GM23248 (cell line): ENCODE results near the gene SIX6. TPM values are rescaled to one million over a fixed set of nuclear protein-coding genes. Genes with fewer than 3 reads are reported as not detected.

Experiments used
- DNase-seq: peaks from one replicate; pipeline ENCODE4 v3.0.0-alpha.2; 2015
- H2AFZ ChIP-seq: fragments of 200-600 bp; sonication (generic); 2 replicates; pipeline ENCODE4 v1.6.1; 2016; ENCODE audit warnings: antibody characterized with exemption
- H3F3A ChIP-seq: fragments of 200-600 bp; sonication (generic); 2 replicates; pipeline ENCODE4 v1.6.1; 2016; ENCODE audit warnings: mild to moderate bottlenecking, antibody characterized with exemption, mixed run types; ENCODE audit not compliant: insufficient read depth
- H3K27ac ChIP-seq: fragments of 200-600 bp; sonication (generic); 2 replicates; pipeline ENCODE4 v1.5.1; 2016; ENCODE audit warnings: mild to moderate bottlenecking
- H3K27me3 ChIP-seq: fragments of 200-600 bp; sonication (generic); replicated peaks from 2 replicates; pipeline ENCODE4 v1.6.1; 2016; ENCODE audit warnings: mild to moderate bottlenecking; ENCODE audit not compliant: insufficient read depth
- H3K36me3 ChIP-seq: fragments of 200-600 bp; sonication (generic); 2 replicates; pipeline ENCODE4 v1.6.1; 2016; ENCODE audit warnings: low read depth, mild to moderate bottlenecking
- H3K4me1 ChIP-seq: fragments of 200-600 bp; sonication (generic); 2 replicates; pipeline ENCODE4 v1.6.1; 2016; ENCODE audit warnings: mild to moderate bottlenecking; ENCODE audit not compliant: insufficient read depth
- H3K4me2 ChIP-seq: fragments of 200-600 bp; sonication (generic); one replicate; pipeline ENCODE4 v1.6.1; 2016; ENCODE audit warnings: mild to moderate bottlenecking; ENCODE audit not compliant: unreplicated experiment
- H3K4me3 ChIP-seq: fragments of 200-600 bp; sonication (generic); 2 replicates; pipeline ENCODE4 v1.5.1; 2016; ENCODE audit warnings: mild to moderate bottlenecking
- H3K79me2 ChIP-seq: fragments of 200-600 bp; sonication (generic); 2 replicates; pipeline ENCODE4 v1.6.1; 2016; ENCODE audit warnings: mild to moderate bottlenecking; ENCODE audit not compliant: insufficient read depth
- H3K9ac ChIP-seq: fragments of 200-600 bp; sonication (generic); 2 replicates; pipeline ENCODE4 v1.6.1; 2016; ENCODE audit warnings: mild to moderate bottlenecking
- H3K9me2 ChIP-seq: fragments of 200-600 bp; sonication (generic); 2 replicates; pipeline ENCODE4 v1.6.1; 2016; ENCODE audit warnings: mixed run types, mild to moderate bottlenecking, moderate library complexity; ENCODE audit not compliant: insufficient read depth
- H3K9me3 ChIP-seq: fragments of 200-600 bp; sonication (generic); one replicate; pipeline ENCODE4 v1.6.1; 2017; ENCODE audit warnings: low read depth
- H4K20me1 ChIP-seq: fragments of 200-600 bp; sonication (generic); 2 replicates; pipeline ENCODE4 v1.6.0; 2016; ENCODE audit not compliant: insufficient read depth
- EZH2 ChIP-seq: fragments of 200-600 bp; sonication (generic); IDR thresholded peaks from 2 replicates; pipeline ENCODE4 v1.6.1; 2018; ENCODE audit warnings: antibody characterized with exemption, mild to moderate bottlenecking; ENCODE audit not compliant: insufficient read depth, poor library complexity, severe bottlenecking
- EZH2phosphoT487 ChIP-seq: fragments of 200-600 bp; sonication (generic); IDR thresholded peaks from 2 replicates; pipeline ENCODE4 v1.6.1; 2018; ENCODE audit warnings: antibody characterized with exemption, moderate library complexity, mild to moderate bottlenecking, low read depth; ENCODE audit not compliant: insufficient read depth
- WGBS, 2 experiments: methylation state at CpG; one replicate each; pipeline ENCODE4 v1.1.6; 2015 to 2017; ENCODE audit warnings: low lambda C conversion rate in 2 of 2, low coverage in 1 of 2; ENCODE audit errors: missing lambda C conversion rate in 2 of 2; 5-methylcytosine and 5-hydroxymethylcytosine counted together
- in situ Hi-C: fragments of 300-500 bp; cut with MboI; formaldehyde crosslinking; loops from 2 replicates; pipeline ENCODE4 v1.15.0; 2020
- polyA plus RNA-seq: library from polyadenylated mRNA; unstranded; fragments of >200 nt; fragmentation: Nextera tagmentation; extraction: Ambion mirVana; gene quantifications from 2 replicates; pipeline ENCODE4 v1.2.1, GENCODE V29; 2016
- total RNA-seq: library from RNA; depleted of rRNA; stranded (reverse); fragments of >200 nt; shearing (Covaris generic); gene quantifications from 2 replicates; pipeline ENCODE4 v1.2.3, GENCODE V29; 2014

SIX6 gene
- total and polyA plus RNA-seq, 2 experiments from 2014 or later, result not detected

- DNase-seq, result peak; percentile 32
- Histone ChIP-seq H3K27ac (no peak overlapping the region), H3K9ac (no peak overlapping the region), H3K9me3 (no peaks in the 10 kb centered on the region), H3K4me1 (no peaks in the 10 kb centered on the region), H3K4me3 (peak overlapping the region; percentile 44), H3K36me3 (no peaks in the 10 kb centered on the region), H3K79me2 (no peaks in the 10 kb centered on the region), H3K4me2 (peak overlapping the region; percentile 12), H3K27me3 (peaks cover 97% of the 10 kb centered on the region), H4K20me1 (no peaks in the 10 kb centered on the region; the same call in 1 of the 2 replicates), H3K9me2 (no peaks in the 10 kb centered on the region), H3F3A (no peaks in the 10 kb centered on the region), H2AFZ (peak overlapping the region; percentile 14; the same call in 1 of the 2 replicates)
- in situ Hi-C loops, result no loop called here
- TF ChIP-seq EZH2 (peak; percentile 91), EZH2phosphoT487 (0 out of 2 replicates have a peak, but pooled peaks have one; percentile 46)
- 4 to 5% methylated on average over 40 to 72 of the region's 79 CpGs for WGBS, 2 experiments
These were observed 6.0 kb downstream of the SIX6 start for GRCh38 chr14:60514741-60515491.

GRCh38 chr14:60515511-60516289, 6.8 kb downstream of the SIX6 start:
- H3K9me2 ChIP-seq, result no peaks in the 10 kb centered on the region
- H3K4me2 ChIP-seq, result no peak overlapping the region
- no peak overlapping the region for H3K4me3 ChIP-seq
- H3K9ac ChIP-seq, result no peak overlapping the region
- no peaks in the 10 kb centered on the region; the same call in 1 of the 2 replicates for H4K20me1 ChIP-seq
- no peaks in the 10 kb centered on the region for H3F3A ChIP-seq
- H3K9me3 ChIP-seq, result no peaks in the 10 kb centered on the region
- in situ Hi-C loops, result no loop called here
- no peaks in the 10 kb centered on the region for H3K79me2 ChIP-seq
- TF ChIP-seq EZH2, result peak; percentile 10
- TF ChIP-seq EZH2phosphoT487, result no peak
- no peak overlapping the region for H3K27ac ChIP-seq
- H3K27me3 ChIP-seq, result peaks cover 89% of the 10 kb centered on the region
- no peaks in the 10 kb centered on the region for H3K36me3 ChIP-seq
- H3K4me1 ChIP-seq, result no peaks in the 10 kb centered on the region
- no peak for DNase-seq
- no peak overlapping the region for H2AFZ ChIP-seq
- 16 to 18% methylated on average over 60 to 63 of the region's 66 CpGs for WGBS, 2 experiments

- 36 to 42% methylated on average over 3 of the region's 3 CpGs for WGBS, 2 experiments
- Histone ChIP-seq H2AFZ (no peak overlapping the region), H3K9me3 (no peaks in the 10 kb centered on the region), H4K20me1 (no peaks in the 10 kb centered on the region), H3K36me3 (no peaks in the 10 kb centered on the region), H3K9me2 (no peaks in the 10 kb centered on the region), H3K4me1 (no peaks in the 10 kb centered on the region), H3K27ac (no peak overlapping the region), H3K79me2 (no peaks in the 10 kb centered on the region), H3K9ac (no peak overlapping the region), H3K27me3 (no peaks in the 10 kb centered on the region), H3K4me2 (no peak overlapping the region), H3K4me3 (no peak overlapping the region), H3F3A (no peaks in the 10 kb centered on the region)
- in situ Hi-C loops, result no loop called here
- no peak for DNase-seq
- no peak for TF ChIP-seq EZH2
- no peak for TF ChIP-seq EZH2phosphoT487
These were observed 23.5 kb downstream of the SIX6 start for GRCh38 chr14:60532442-60532841.

- Histone ChIP-seq H3K4me3 (no peak overlapping the region), H3K4me1 (no peaks in the 10 kb centered on the region), H3K79me2 (no peaks in the 10 kb centered on the region), H2AFZ (no peak overlapping the region), H3F3A (no peaks in the 10 kb centered on the region), H3K27ac (no peak overlapping the region), H4K20me1 (no peaks in the 10 kb centered on the region), H3K9me3 (no peaks in the 10 kb centered on the region), H3K4me2 (no peak overlapping the region), H3K36me3 (no peaks in the 10 kb centered on the region), H3K9ac (no peak overlapping the region), H3K27me3 (no peaks in the 10 kb centered on the region), H3K9me2 (no peaks in the 10 kb centered on the region)
- peak; percentile 31 for DNase-seq
- in situ Hi-C loops, result no loop called here
- TF ChIP-seq EZH2 (no peak), EZH2phosphoT487 (no peak)
These were observed 28.7 kb downstream of the SIX6 start for GRCh38 chr14:60537663-60538062.
